ENCODE measurements around the gene LDLRAD2. TPM values are rescaled to one million over a fixed set of nuclear protein-coding genes. Genes with fewer than 3 reads are reported as not detected.

The LDLRAD2 gene, protein sequence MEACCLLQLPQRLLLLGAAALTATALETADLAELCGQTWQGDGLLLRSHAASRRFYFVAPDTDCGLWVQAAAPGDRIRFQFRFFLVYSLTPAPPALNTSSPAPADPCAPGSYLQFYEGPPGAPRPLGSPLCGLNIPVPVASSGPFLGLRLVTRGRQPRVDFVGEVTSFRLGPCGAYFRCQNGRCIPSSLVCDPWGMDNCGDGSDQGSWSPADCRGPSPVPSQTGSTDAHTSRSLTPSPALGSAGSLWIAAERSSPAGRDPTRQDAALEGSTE
- not detected for total RNA-seq

DNA sequence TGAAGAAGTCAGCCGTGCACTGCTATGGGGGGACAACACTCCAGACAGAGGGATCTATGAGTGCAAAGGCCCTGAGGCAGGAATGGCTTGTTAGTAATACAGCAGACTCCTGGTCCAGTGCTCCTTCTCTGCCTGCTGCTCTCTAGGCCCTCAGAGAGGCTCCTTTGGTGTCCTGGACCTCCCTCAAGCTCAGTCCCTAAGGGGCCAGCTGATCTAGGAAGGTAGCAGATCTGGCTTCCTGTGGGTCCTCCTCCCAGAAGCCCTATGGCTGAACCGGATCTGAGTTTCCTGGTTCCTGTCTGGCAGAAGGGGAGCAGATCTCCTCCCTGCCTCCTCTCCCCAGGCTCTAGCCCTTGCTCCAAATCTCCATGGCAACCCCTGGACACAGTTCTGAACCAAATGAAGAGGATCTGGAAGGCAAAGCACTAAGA, at the start of gene LDLRAD2:
LDLRAD2 (plus strand) TSS at position 391 of the 431 bp plus-strand sequence. CDS start 187 bp downstream, outside the sequence.
- no peak for TF ChIP-seq POLR2A (IDR thresholded peaks at IDR 0.05)
- in situ Hi-C loops (cut with MboI; ENCODE audit: low sequenced_read_pairs in 4 of 4) (no loop called here), intact Hi-C loops (cut with DNase I; ENCODE audit: low total_unique reads) (no loop called here)
- Histone ChIP-seq H3K4me3 (no peak within 1 kb of the TSS), H3K27ac (no peak within 1 kb of the TSS), H3K4me1 (no peaks in the 10 kb centered on the region), H3K36me3 (no peaks in the 10 kb centered on the region), H3K9me3 (no peaks in the 10 kb centered on the region), H3K27me3 (peaks cover 9 to 22% (median 10%) of the 10 kb centered on the region in 3 donors)
- DNase-seq (no peak), ATAC-seq (no peak)

DNA sequence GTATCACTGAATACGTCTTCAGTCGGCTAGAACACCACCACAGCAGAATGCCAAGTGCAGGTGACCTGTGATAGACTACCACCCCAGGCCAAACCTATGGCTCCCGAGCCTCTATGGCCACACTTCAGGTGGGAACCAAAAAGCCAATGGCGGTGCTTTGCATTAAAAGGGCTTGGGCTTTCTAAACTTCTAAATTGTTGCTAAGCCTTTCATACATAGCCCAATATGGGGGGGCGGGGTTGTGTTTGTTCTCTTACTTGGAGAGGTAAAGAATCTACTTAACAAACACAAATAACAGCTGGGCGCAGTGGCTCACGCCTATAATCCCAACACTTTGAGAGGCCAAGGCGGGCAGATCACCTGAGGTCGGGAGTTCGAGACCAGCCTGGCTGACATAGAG, 48.8 kb upstream of the LDLRAD2 start:
- Histone ChIP-seq H3K9me3 (no peaks in the 10 kb centered on the region), H3K4me3 (no peak overlapping the region), H3K27ac (peak overlapping the region in 1 of 4 donors; percentile 37), H3K4me1 (peaks cover 32 to 34% of the 10 kb centered on the region in 2 donors), H3K27me3 (no peaks in the 10 kb centered on the region), H3K36me3 (no peaks in the 10 kb centered on the region)
- in situ Hi-C loops (cut with MboI; ENCODE audit: low sequenced_read_pairs in 4 of 4) (loop anchor here in 1 of 4 donors (25.0 kb wide), 1 partner anchor 199 kb away; no protein-coding TSS in a partner anchor), intact Hi-C loops (cut with DNase I; ENCODE audit: low total_unique reads) (no loop called here)
- DNase-seq (no peak), ATAC-seq (no peak)
- TF ChIP-seq POLR2A (IDR thresholded peaks at IDR 0.05) = no peak
- TF ChIP-seq, protein P1, sequence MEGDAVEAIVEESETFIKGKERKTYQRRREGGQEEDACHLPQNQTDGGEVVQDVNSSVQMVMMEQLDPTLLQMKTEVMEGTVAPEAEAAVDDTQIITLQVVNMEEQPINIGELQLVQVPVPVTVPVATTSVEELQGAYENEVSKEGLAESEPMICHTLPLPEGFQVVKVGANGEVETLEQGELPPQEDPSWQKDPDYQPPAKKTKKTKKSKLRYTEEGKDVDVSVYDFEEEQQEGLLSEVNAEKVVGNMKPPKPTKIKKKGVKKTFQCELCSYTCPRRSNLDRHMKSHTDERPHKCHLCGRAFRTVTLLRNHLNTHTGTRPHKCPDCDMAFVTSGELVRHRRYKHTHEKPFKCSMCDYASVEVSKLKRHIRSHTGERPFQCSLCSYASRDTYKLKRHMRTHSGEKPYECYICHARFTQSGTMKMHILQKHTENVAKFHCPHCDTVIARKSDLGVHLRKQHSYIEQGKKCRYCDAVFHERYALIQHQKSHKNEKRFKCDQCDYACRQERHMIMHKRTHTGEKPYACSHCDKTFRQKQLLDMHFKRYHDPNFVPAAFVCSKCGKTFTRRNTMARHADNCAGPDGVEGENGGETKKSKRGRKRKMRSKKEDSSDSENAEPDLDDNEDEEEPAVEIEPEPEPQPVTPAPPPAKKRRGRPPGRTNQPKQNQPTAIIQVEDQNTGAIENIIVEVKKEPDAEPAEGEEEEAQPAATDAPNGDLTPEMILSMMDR (IDR thresholded peaks at IDR 0.05 in 4 of 5, conservative IDR thresholded peaks at IDR 0.05 in 1 of 5) = no peak

DNA sequence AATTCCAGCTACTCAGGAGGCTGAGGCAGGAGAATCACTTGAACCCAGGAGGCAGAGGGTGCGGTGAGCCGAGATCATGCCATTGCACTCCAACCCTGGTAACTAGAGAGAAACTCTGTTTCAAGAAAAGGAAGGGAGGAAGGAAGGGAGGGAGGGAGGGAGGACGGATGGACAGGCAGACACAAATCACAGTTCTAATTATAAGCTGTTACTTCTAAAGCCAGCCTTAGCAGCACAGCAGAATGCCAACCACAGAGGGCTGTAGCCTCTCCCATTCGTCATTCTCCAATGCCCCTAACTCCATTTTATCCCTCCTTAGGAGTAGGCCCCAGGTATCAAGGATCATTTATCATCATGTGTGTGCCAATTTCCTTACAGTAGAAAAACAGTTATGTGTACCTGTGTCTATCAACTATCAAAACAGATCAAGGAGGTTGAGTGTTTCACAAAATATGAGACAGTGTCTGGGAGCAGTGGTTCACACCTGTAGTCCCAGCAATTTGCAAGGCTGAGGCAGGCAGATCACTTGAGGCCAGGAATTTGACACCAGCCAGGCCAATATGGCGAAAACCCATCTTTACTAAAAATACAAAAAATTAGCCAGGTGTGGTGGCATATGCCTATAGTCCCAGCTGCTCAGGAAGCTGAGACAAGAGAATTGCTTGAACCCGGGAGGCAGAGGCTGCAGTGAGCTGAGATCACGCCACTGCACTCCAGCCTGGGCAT, 48.2 kb upstream of the LDLRAD2 start:
- in situ Hi-C loops (cut with MboI; ENCODE audit: low sequenced_read_pairs in 4 of 4) (loop anchor here in 1 of 4 donors (25.0 kb wide), 1 partner anchor 198 kb away; no protein-coding TSS in a partner anchor), intact Hi-C loops (cut with DNase I; ENCODE audit: low total_unique reads) (no loop called here)
- H3K27ac ChIP-seq = peak overlapping the region in 3 of 4 donors; percentile 34 to 48 (median 42)
- no peaks in the 10 kb centered on the region for H3K9me3 ChIP-seq
- DNase-seq (no peak), ATAC-seq (no peak)
- no peaks in the 10 kb centered on the region for H3K36me3 ChIP-seq
- no peaks in the 10 kb centered on the region for H3K27me3 ChIP-seq
- no peak for TF ChIP-seq POLR2A (IDR thresholded peaks at IDR 0.05)
- TF ChIP-seq, protein P1 (IDR thresholded peaks at IDR 0.05 in 4 of 5, conservative IDR thresholded peaks at IDR 0.05 in 1 of 5) = no peak
- peaks cover 34 to 37% of the 10 kb centered on the region in 2 donors for H3K4me1 ChIP-seq
- H3K4me3 ChIP-seq = no peak overlapping the region

DNA sequence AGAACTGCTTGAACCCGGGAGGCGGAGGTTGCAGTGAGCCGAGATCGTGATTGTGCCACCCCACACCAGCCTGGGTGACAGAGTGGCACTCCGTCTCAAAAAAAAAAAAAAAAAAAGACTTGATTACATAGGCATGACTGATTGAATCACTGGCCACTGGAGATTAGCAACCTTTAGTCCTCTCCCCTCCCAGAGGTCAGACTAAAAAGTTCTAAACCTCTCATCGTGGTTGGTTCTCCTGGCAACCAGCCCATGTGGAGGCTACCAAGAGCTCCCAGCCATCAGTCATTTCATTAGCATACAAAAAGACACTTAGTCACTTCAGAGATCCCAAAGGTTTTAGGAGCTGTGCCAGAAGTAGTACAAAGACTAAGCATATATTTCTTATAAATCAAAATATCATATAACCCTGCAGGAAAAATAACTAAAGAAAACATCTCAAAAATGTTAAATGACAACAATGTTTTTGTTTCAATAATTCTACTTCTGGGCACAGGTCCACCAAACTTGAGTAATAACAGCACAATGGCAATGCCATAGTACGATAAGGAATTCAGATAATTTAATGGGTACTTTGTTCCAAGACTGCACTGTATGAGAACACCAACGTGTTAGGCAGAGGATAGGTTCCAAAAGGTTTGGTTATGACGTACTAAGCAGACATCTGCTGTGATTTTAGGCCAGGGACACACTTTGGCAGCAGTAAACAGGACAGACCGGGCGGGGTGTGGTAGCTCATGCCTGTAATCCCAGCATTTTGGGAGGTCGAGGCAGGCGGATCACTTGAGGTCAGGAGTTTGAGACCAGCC, 47.2 kb upstream of the LDLRAD2 start:
- DNase-seq = peak in 1 of 2 donors; percentile 19
- peaks cover 29 to 37% of the 10 kb centered on the region in 2 donors for H3K4me1 ChIP-seq

More for the DNA sequence above, 47.2 kb upstream of the LDLRAD2 start:
- Histone ChIP-seq H3K27me3 (no peaks in the 10 kb centered on the region), H3K4me3 (no peak overlapping the region), H3K36me3 (no peaks in the 10 kb centered on the region), H3K27ac (peak overlapping the region in 3 of 4 donors; percentile 34 to 48 (median 42)), H3K9me3 (no peaks in the 10 kb centered on the region)
- peak; percentile 36 to 49 for ATAC-seq
- in situ Hi-C loops (cut with MboI; ENCODE audit: low sequenced_read_pairs in 4 of 4) = loop anchor here in 1 of 4 donors (25.0 kb wide), 1 partner anchor 197 kb away; no protein-coding TSS in a partner anchor
- no peak for TF ChIP-seq POLR2A (IDR thresholded peaks at IDR 0.05)
- TF ChIP-seq, protein P1 (IDR thresholded peaks at IDR 0.05 in 4 of 5, conservative IDR thresholded peaks at IDR 0.05 in 1 of 5) = no peak
- intact Hi-C loops (cut with DNase I; ENCODE audit: low total_unique reads) = no loop called here

Data from gastrocnemius medialis (tissue), 4 donors.